ENCODE results near the gene FBXW9. TPM values are rescaled to one million over a fixed set of nuclear protein-coding genes. Genes with fewer than 3 reads are reported as not detected.

FBXW9 gene
- total and polyA plus RNA-seq, 2 of the 13 experiments (the other 11 are each of a cell fraction or from before 2014, with no cell fraction given): 5.7 to 6.1 TPM

DNA sequence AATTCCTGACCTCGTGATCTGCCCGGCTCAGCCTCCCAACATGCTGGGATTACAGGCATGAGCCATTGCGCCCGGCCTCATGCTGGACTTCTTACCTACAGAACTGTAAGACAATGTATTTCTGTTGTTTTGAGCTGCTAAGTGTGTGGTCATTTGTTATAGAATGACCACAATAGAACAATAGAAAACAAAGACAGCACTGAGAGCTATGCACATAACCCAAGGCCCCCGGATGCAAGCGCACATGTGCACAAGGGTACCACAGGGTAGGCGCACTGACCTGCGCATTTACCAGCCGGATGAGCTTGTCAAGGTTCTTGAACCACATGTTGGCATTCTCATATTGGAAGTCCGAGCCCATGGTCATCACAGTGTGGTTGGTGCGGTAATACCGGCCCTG lies 35.5 kb downstream of the FBXW9 start (continued):
- no peak for TF ChIP-seq CBX1 (IDR thresholded peaks at IDR 0.05; ENCODE audit: low read depth)

DNA sequence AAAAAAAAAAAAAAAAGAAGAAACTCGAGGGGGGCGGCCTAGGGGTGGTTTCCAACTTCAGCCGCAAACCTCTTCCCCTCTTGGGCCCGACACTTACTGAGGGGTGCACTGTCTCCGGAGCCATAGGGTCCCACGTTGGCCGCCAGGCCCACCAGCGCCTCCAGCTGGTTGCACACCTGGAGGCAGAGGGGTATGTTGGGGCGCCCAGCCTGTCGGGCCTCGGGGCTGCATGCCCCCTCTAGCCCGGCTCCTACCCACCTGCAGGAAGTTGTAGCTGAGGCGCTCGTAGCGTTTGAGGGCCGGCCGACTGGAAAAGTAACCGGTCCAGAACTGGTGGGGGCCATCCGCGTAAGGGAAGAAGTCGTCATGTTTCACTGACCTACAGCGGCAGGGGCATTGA lies 38.5 kb downstream of the FBXW9 start:
- Histone ChIP-seq H2AFZ (ENCODE audit: low read length) (no peak overlapping the region), H3K9ac (ENCODE audit: insufficient read depth, low read depth, low read length) (no peak overlapping the region), H4K20me1 (ENCODE audit: insufficient read depth, low read length) (no peaks in the 10 kb centered on the region), H3K4me2 (ENCODE audit: low read depth, low read length) (no peak overlapping the region), H3K4me1 (ENCODE audit: insufficient read depth, low read length) (no peaks in the 10 kb centered on the region), H3K9me3 (ENCODE audit: low read length) (no peaks in the 10 kb centered on the region), H3K4me3 (replicated peaks in 1 of 3; ENCODE audit: insufficient read depth in 1 of 3, low read depth in 2 of 3, low read length in 3 of 3) (no peak overlapping the region), H3K79me2 (ENCODE audit: insufficient read depth, low read length) (no peaks in the 10 kb centered on the region), H3K27ac (ENCODE audit: extremely low read length, insufficient read depth, low read length) (no peak overlapping the region), H3K36me3 (replicated peaks in 1 of 2; ENCODE audit: control insufficient read depth in 1 of 2, insufficient read depth in 2 of 2, low read length in 2 of 2) (peaks cover 0 to 18% of the 10 kb centered on the region in 2 experiments; a peak in 4 of 5 replicates), H3K27me3 (ENCODE audit: control insufficient read depth in 1 of 2, insufficient read depth in 2 of 2, low read length in 2 of 2) (no peaks in the 10 kb centered on the region)
- 97% methylated on average over 21 of the region's 22 CpGs for WGBS (ENCODE audit: low lambda C conversion rate)
- BruUV-seq (replicated peaks): no TSS peak
- ChIA-PET POLR2A (no interaction called here), CTCF (ENCODE audit: low intra/inter-chr PET ratio, low total read pairs) (no interaction called here)
- FAIRE-seq (no peak), ATAC-seq (no peak), DNase-seq (ENCODE audit: low spot score) (no peak)
- TF ChIP-seq, protein P1, sequence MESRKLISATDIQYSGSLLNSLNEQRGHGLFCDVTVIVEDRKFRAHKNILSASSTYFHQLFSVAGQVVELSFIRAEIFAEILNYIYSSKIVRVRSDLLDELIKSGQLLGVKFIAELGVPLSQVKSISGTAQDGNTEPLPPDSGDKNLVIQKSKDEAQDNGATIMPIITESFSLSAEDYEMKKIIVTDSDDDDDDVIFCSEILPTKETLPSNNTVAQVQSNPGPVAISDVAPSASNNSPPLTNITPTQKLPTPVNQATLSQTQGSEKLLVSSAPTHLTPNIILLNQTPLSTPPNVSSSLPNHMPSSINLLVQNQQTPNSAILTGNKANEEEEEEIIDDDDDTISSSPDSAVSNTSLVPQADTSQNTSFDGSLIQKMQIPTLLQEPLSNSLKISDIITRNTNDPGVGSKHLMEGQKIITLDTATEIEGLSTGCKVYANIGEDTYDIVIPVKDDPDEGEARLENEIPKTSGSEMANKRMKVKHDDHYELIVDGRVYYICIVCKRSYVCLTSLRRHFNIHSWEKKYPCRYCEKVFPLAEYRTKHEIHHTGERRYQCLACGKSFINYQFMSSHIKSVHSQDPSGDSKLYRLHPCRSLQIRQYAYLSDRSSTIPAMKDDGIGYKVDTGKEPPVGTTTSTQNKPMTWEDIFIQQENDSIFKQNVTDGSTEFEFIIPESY (CRISPR knock-in tag; IDR thresholded peaks at IDR 0.05): 0 out of 2 replicates have a peak, but pooled peaks have one; percentile 10
- TF ChIP-seq, protein P2, sequence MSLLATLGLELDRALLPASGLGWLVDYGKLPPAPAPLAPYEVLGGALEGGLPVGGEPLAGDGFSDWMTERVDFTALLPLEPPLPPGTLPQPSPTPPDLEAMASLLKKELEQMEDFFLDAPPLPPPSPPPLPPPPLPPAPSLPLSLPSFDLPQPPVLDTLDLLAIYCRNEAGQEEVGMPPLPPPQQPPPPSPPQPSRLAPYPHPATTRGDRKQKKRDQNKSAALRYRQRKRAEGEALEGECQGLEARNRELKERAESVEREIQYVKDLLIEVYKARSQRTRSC (CRISPR knock-in tag; IDR thresholded peaks at IDR 0.05; ENCODE audit: low read depth): no peak
- in situ Hi-C loops (cut with HindIII; ENCODE audit: extremely low pct_ligation_motif_present, low pct_unique_long_range_greater_than_20kb) (no loop called here), intact Hi-C loops (cut with micrococcal nuclease; ENCODE audit: unreplicated experiment) (no loop called here)
